DMS79 (cell line): ENCODE data around the gene ZNF622.

Experiments
- DNase-seq: peaks from one replicate; lab custom pipeline; 2025; lab: John Stamatoyannopoulos, UW

The ZNF622 gene

DNA sequence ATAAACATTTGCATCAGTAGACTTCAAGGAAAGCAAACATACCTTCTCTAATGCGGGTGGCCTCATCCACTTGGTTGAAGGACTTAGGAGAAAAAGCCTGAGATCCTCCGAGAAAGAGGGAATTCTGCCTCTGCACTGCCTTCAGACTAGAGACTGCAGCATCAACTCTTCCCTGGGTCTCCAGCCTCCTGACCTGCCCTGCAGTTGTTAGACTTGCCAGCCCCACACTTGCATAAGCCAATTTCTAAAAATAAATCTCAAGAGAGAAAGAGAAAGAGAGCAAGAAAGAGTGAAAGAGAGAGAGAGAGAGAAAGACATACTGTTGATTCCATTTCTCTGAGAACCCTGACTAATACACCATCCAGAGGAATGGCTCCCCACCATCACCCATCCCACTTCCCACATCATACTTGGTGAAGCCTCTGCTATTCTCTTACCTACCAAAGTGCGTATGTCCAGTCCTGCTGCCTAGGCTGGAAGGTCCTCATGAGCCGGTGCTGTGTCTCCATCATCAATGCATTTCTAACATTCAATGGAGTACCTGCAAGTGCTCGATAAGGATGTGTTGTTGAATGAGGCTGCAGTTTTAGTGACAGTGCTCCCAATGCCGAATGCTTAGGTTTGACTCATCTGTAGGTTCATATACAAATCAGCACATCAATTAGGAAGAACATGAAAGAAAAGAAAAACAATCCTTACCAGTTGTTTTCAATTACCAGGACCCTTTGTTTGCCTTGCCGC lies 35.1 kb downstream of the ZNF622 start:
- DNase-seq = no peak

DNA sequence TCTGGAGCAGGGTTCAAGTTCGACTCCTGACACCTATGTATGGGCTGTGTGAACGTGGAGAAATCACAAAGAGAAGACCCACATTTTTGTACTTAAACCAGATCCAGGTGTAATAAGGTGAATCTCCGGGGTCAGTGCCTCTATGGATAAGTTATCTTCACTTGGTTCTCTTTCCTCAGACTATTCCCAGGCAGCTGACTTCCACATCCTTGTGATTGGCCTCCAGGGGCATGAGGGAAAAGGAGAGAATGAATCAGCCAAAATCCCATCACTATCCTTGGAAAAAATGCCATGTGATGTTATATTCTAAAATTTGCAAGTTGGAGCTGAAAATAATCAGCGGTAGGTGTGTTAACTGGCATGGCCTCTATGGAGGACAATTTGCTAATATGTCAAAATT lies 37.2 kb downstream of the ZNF622 start:
- DNase-seq = no peak

DNA sequence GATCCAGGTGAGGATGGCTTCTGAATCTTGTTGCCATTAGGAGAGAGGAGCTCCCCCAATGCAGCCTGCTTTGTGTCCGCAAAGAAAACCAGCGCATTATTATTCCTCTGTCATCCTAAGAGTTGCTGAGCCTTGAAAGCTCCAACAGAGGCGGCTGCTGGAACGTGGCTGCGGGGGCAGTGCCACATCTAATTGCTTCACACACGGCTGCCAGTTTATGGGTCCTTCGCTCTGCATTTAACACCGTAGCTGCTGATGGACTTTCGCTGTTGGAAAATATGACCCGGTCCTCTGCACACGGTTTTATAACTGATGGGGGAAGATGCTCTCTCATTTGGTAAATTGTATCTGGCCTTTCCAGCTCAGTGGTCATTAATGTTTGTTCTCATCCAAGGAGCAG lies 38.0 kb downstream of the ZNF622 start:
- no peak for DNase-seq

DNA sequence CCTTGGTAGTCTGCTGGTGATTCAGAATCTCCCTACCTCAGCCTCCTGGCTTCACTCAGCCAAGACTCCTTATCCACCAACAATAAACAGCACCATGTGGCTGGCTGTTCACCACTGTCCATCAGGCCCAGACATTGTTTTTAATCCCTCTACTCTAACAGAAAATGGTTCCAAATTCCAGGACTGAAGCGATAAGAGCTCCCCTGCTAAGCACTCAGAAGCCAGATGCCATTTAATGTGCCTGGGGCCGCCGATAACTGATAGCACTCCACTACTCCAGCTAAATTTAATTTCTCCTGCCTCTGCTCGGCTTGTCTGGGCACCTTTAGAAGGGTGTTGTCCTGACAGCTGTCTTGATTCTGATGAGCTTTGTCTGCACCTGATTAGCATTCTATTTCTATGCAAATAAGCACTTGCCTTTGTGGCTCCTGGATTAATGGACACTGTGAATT lies 47.1 kb downstream of the ZNF622 start:
- no peak for DNase-seq

DNA sequence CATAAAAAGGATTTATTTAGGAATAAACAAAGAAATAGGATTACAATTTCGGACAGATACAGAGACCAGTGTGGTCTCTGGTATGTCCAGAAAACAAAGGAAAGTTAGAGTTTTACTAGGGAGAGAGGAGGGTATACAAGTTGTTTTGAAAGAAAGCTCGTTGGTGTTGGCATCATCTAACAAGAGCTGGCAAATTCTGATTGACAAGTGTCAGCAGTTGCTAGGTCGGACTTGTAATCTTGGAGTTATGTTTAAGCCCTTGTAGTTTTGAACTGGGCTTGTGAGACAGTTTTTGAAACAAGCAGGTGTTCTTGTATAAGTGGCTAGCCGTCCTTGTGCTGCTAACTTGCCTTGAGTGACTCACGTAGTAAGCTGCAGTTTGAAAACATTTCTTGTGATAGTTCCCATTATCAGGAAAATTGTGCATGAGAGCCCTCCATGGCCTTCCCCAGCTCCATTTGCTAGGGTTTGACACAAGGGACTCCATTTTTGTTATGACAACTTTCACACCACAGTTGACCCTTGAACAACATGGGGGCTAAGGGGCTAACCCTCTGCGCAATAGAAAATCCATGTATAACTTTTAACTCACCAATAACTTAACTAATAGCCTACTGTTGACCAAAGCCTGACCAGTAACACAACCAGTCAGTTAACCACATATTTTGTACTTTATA lies 48.1 kb downstream of the ZNF622 start:
- DNase-seq = no peak

DNA sequence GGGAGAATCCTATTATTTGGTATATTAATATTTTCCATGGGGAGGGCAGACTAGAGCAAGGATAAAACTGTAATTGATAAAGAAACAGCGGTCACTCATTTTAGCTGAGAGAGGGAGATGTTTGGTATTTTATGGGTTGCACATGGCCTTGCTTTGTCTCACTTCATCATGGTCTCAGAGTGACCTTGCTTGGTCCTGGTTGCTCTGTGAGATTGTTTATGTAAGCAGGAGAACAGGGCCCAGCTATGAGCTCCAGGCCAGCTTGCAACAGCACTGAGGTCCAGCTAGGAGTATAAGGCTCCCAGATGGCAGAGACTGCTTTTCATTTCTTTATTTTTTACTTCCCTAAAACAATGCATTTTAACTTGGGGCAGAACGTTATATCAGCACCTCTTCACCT lies 50.7 kb downstream of the ZNF622 start:
- DNase-seq = no peak

DNA sequence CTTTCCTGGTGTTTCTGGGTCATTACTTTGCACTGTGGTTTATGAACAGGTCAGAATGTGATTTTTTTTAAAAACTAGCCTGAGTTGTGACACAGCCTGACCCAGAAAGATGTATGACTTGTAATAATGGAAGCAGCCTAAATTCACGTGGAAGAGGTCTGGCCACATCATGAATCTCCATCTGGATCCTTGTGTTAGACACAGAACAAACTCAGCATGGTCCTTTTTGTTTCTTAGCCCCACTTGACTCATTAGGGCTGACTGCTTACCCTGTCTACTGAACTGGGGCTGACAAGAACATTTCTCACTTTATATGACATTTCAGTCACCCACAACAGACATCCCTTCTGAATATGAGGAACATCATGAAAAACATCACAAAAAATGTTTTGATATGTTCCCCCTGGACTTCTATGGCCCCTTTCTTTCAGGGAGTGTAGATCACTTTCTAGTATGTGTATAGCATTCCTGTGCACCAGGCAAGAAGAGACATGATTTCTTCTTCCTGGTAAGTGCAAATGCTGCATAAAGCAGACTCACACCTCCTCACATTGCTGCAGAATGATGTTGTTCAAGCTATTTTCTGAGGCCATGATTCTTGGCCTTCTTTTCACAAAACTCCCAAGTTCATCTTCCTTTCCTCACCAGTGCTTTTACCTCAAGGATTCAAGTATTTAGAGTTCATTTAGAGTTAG lies 52.3 kb downstream of the ZNF622 start:
- DNase-seq = no peak

DNA sequence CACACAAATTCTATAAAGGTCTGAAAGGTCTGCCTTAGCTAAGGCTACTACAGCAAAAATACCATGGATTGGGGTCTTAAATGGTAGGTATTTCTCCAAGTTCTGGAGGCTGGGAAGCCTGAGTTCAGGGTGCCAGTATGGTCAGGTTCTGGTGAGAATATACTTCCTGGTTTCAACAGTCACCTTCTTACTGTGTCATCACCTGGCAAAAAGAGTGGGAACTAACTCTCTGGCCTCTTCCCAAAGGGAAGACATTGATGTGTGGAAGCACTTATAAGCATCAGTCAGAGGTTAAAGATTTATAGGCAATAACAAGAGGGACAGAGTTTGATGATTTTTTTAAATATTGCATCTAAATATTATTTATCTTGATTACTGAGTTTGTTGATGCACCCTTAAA lies 53.0 kb downstream of the ZNF622 start:
- DNase-seq = no peak

DNA sequence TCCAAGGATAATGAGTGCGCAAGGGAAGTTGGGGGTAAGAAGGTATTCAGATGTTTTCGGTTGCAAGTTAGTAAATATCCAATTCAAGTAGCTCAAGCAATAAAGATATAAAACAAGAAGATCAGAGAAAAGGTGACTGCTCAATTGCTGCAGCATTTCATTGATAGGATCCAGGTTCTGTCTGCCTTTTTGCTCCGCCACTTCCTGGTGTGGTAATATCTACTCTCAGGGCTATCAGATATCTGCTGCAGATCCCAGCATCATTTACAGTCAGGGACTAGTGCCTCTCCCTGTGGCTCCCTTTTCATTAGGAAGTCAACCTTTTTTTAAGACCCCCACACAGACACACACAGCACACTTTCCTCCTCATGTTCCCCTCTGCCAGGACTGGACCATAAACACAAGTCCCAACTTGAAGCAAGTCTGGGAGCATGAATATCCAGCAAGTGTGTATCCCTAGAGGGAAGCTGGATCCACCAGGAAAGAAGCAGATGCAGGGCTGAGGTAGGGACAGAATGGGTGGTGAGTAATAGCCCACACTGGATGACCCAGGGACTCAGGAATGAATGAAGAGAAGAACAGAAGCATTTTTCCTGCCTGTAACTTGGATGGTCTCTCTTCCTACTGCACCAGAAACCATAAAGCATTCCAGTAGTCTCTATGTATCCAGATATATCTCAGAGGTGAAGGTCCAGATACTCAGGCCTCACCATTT lies 53.7 kb downstream of the ZNF622 start:
- no peak for DNase-seq

DNA sequence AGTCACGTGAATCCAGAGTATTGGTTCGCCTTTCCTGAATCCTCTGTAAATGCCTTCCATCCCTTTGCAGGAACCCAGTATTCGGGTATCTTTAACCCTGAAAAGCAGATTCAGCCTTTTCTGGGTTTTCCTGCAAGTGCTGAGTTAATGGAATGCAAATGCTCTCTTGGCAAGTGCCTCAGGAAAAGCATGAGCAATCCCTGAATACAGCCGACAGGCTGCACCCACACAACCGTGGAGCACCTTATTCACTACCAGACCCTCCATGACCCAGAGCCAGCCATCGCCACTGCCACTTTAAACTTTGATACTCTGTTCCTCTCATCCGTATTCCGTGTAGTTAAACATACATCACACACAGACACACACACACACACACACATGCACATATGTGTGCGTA lies 54.4 kb downstream of the ZNF622 start:
- no peak for DNase-seq

DNA sequence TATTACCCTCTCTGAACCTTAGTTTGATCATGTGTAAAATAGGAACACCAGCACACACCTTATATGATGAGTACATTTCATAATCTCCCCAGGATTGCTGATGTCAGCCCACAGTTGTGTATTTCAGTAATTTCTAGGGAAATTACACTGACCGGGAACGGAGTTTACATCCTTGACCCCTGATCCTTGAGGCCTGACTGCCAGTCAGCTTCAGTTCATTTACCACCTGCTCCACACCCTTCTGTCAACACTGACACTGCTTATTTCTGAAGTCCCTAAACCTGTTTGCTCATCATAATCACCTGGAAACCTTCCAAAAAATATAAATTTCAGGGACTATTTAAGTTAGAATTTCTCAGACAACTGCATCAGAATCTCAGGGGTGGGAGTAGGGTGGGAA lies 55.3 kb downstream of the ZNF622 start:
- no peak for DNase-seq

DNA sequence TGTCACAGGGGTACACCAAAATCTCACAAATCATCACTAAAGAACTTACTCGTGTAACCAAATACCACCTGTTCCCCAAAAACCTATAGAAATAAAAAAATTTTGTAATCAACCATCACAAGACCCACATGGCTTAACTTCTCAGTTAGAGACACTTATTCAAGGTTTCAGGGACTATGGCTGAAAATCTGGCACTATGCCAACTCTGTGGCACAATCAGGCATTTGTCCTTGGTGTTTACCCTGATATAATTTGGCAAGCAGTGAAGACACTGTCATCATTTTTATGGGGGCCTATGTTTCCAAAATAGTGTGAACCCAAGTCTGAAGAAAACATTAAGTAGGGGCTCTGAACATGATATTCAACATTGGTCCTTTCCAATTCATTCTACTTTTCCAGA lies 59.0 kb downstream of the ZNF622 start:
- no peak for DNase-seq

DNA sequence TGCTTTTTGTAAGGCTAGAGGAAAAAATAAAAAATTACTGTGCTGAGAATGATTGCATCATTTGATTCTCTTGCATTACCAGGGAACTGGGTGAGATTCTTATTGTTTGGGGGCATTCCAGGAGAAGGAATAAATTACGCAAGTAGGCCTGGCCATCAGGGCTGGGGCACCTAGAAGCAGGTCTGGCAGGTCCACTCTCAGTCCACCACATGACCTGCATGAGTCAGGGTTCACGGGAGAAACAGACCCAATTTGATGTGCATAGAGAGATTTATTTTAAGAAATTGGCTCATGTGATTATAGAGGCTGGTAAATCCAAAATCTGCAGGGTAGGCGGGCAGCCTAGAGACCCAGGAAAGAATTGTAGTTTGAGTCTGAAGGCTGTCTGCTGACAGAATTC lies 59.6 kb downstream of the ZNF622 start:
- DNase-seq = no peak
